GM23338 (cell line): ENCODE data around the gene LRRC27. TPM values are rescaled to one million over a fixed set of nuclear protein-coding genes. Genes with fewer than 3 reads are reported as not detected.

Experiments
- ATAC-seq: fragments of 200-7000 bp; cut with Tn5 transposase; 3 replicates; pipeline ENCODE4 v1.9.1; 2020
- DNase-seq: peaks from one replicate; pipeline ENCODE4 v3.0.0-alpha.2; 2015; ENCODE audit warnings: low spot score
- H2AFZ ChIP-seq: fragments of 200-600 bp; sonication (generic); 2 replicates; pipeline ENCODE4 v1.8.0; 2016; ENCODE audit warnings: antibody characterized with exemption, mild to moderate bottlenecking, moderate library complexity
- H3F3A ChIP-seq: fragments of 200-600 bp; sonication (generic); replicated peaks from 2 replicates; pipeline ENCODE4 v1.8.0; 2017; ENCODE audit warnings: antibody characterized with exemption, mixed run types, low read depth
- H3K27ac ChIP-seq: fragments of 200-600 bp; sonication (generic); 2 replicates; pipeline ENCODE4 v1.6.1; 2016; ENCODE audit warnings: low read depth
- H3K27me3 ChIP-seq: fragments of 200-600 bp; sonication (generic); 2 replicates; pipeline ENCODE4 v1.8.0; 2016; ENCODE audit warnings: mild to moderate bottlenecking, mixed run types, moderate library complexity; ENCODE audit not compliant: insufficient read depth
- H3K36me3 ChIP-seq: fragments of 200-600 bp; sonication (generic); 2 replicates; pipeline ENCODE4 v1.8.0; 2016; ENCODE audit warnings: mild to moderate bottlenecking; ENCODE audit not compliant: insufficient read depth
- H3K4me1 ChIP-seq: fragments of 200-600 bp; sonication (generic); 2 replicates; pipeline ENCODE4 v1.8.0; 2016; ENCODE audit warnings: mild to moderate bottlenecking, moderate library complexity; ENCODE audit not compliant: insufficient read depth
- H3K4me2 ChIP-seq: fragments of 200-600 bp; sonication (generic); 2 replicates; pipeline ENCODE4 v1.7.1; 2017; ENCODE audit warnings: mixed run types
- H3K4me3 ChIP-seq: fragments of 200-600 bp; sonication (generic); 2 replicates; pipeline ENCODE4 v1.6.1; 2016; ENCODE audit warnings: mixed run types
- H3K79me2 ChIP-seq: fragments of 200-600 bp; sonication (generic); replicated peaks from 2 replicates; pipeline ENCODE4 v1.8.0; 2017; ENCODE audit warnings: mild to moderate bottlenecking; ENCODE audit not compliant: insufficient read depth
- H3K9me2 ChIP-seq: fragments of 200-600 bp; sonication (generic); 2 replicates; pipeline ENCODE4 v1.8.0; 2017; ENCODE audit not compliant: insufficient read depth
- H4K20me1 ChIP-seq: fragments of 200-600 bp; sonication (generic); replicated peaks from 2 replicates; pipeline ENCODE4 v1.8.0; 2017; ENCODE audit warnings: mild to moderate bottlenecking; ENCODE audit not compliant: insufficient read depth
- H3K27ac Mint-ChIP-seq: 2 replicates; pipeline ENCODE4 v1.8.0; 2020; ENCODE audit warnings: inconsistent platforms, mild to moderate bottlenecking, moderate library complexity, mixed read lengths
- H3K27me3 Mint-ChIP-seq: 3 replicates; pipeline ENCODE4 v1.8.0; 2022; ENCODE audit warnings: low read depth, mild to moderate bottlenecking, moderate library complexity, mixed read lengths, inconsistent platforms; ENCODE audit not compliant: insufficient read depth, poor library complexity
- H3K36me3 Mint-ChIP-seq: 3 replicates; pipeline ENCODE4 v1.8.0; 2021; ENCODE audit warnings: low read depth, mild to moderate bottlenecking, inconsistent platforms, moderate library complexity, mixed read lengths
- H3K4me1 Mint-ChIP-seq: 3 replicates; pipeline ENCODE4 v1.8.0; 2020; ENCODE audit warnings: mild to moderate bottlenecking, inconsistent platforms, mixed read lengths
- H3K4me3 Mint-ChIP-seq: 3 replicates; pipeline ENCODE4 v1.8.0; 2021; ENCODE audit warnings: moderate library complexity, mild to moderate bottlenecking, inconsistent platforms, mixed read lengths
- H3K9me3 Mint-ChIP-seq: 3 replicates; pipeline ENCODE4 v1.8.0; 2020; ENCODE audit warnings: moderate library complexity, mild to moderate bottlenecking, inconsistent platforms, mixed read lengths
- CREB1 ChIP-seq: fragments of 250-450 bp; sonication (Bioruptor Pico); IDR thresholded peaks from 2 replicates; pipeline ENCODE4 v1.5.0; 2020; ENCODE audit warnings: low read depth, mild to moderate bottlenecking, moderate library complexity
- CTCF ChIP-seq, 2 experiments: fragments of 200-600 bp in 1 of 2; sonication (generic) in 1 of 2; conservative IDR thresholded peaks; 2 replicates each; pipeline versions ENCODE4 v1.5.1 to v1.6.1; 2016 to 2017; ENCODE audit warnings: antibody characterized with exemption in 2 of 2, low read depth in 2 of 2, mild to moderate bottlenecking in 2 of 2, moderate library complexity in 1 of 2
- ETS1 ChIP-seq: IDR thresholded peaks from 2 replicates; pipeline ENCODE4 v1.6.1; 2016; ENCODE audit warnings: antibody characterized with exemption
- EZH2 ChIP-seq: fragments of 200-600 bp; sonication (generic); IDR thresholded peaks from one replicate; pipeline ENCODE4 v1.8.0; 2017; ENCODE audit warnings: antibody characterized with exemption, mild to moderate bottlenecking, low read depth; ENCODE audit not compliant: unreplicated experiment
- EZH2phosphoT487 ChIP-seq: fragments of 200-600 bp; sonication (generic); IDR thresholded peaks from one replicate; pipeline ENCODE4 v1.8.1; 2018; ENCODE audit warnings: antibody characterized with exemption; ENCODE audit not compliant: unreplicated experiment
- JUNB ChIP-seq: IDR thresholded peaks from one replicate; pipeline ENCODE4 v1.6.1; 2016; ENCODE audit warnings: antibody characterized with exemption; ENCODE audit not compliant: unreplicated experiment
- NANOG ChIP-seq: IDR thresholded peaks from 2 replicates; pipeline ENCODE4 v1.6.1; 2016; ENCODE audit warnings: antibody characterized with exemption, borderline replicate concordance
- POLR2AphosphoS5 ChIP-seq: IDR thresholded peaks from 2 replicates; pipeline ENCODE4 v1.6.1; 2016; ENCODE audit warnings: antibody characterized with exemption, low read depth
- REST ChIP-seq: IDR thresholded peaks from one replicate; pipeline ENCODE4 v1.6.1; 2018; ENCODE audit warnings: antibody characterized with exemption; ENCODE audit not compliant: unreplicated experiment
- STAT1 ChIP-seq: IDR thresholded peaks from one replicate; pipeline ENCODE4 v1.6.1; 2016; ENCODE audit warnings: antibody characterized with exemption; ENCODE audit not compliant: unreplicated experiment
- ZNF114 ChIP-seq: fragments of 250-450 bp; sonication (Bioruptor Pico); IDR thresholded peaks from 2 replicates; pipeline ENCODE4 v1.5.0; 2020; ENCODE audit warnings: mild to moderate bottlenecking, moderate library complexity
- ZNF331 ChIP-seq: fragments of 250-450 bp; sonication (Bioruptor Pico); IDR thresholded peaks from 2 replicates; pipeline ENCODE4 v1.5.0; 2020; ENCODE audit warnings: low read depth, mild to moderate bottlenecking, moderate library complexity
- ZNF462 ChIP-seq: fragments of 250-450 bp; sonication (Bioruptor Pico); IDR thresholded peaks from 2 replicates; pipeline ENCODE4 v1.5.0; 2020; ENCODE audit warnings: mild to moderate bottlenecking, moderate library complexity
- polyA plus RNA-seq: library from polyadenylated mRNA; unstranded; fragments of >200 nt; fragmentation: Nextera tagmentation; extraction: Ambion mirVana; gene quantifications from 2 replicates; pipeline ENCODE4 v1.2.1, GENCODE V29; 2016
- total RNA-seq: library from RNA; depleted of rRNA; stranded (reverse); fragments of >200 nt; shearing (Covaris generic); gene quantifications from 2 replicates; pipeline ENCODE4 v1.2.3, GENCODE V29; 2014

LRRC27 gene
- total and polyA plus RNA-seq, 2 experiments from 2014 or later: 2.9 to 3.5 TPM

- Histone ChIP-seq H3K4me2 (no peak overlapping the region), H2AFZ (no peak overlapping the region), H3K4me1 (peaks cover 25% of the 10 kb centered on the region; the same call in 1 of the 2 replicates), H3K27me3 (no peaks in the 10 kb centered on the region), H3F3A (0 out of 2 replicates have a peak, but pooled peaks cover 6% of the 10 kb centered on the region), H3K4me3 (no peak overlapping the region), H3K9me2 (no peaks in the 10 kb centered on the region), H4K20me1 (no peaks in the 10 kb centered on the region), H3K27ac (peak overlapping the region; percentile 66; the same call in 1 of the 2 replicates), H3K36me3 (no peaks in the 10 kb centered on the region), H3K79me2 (no peaks in the 10 kb centered on the region)
- Mint-ChIP-seq H3K27me3 (peaks cover 14% of the 10 kb centered on the region), H3K36me3 (peaks cover 11% of the 10 kb centered on the region), H3K4me1 (peaks cover 34% of the 10 kb centered on the region), H3K27ac (peak overlapping the region; percentile 99), H3K4me3 (no peak overlapping the region), H3K9me3 (peaks cover 2% of the 10 kb centered on the region; the same call in 1 of the 3 replicates)
- ATAC-seq: no peak
- TF ChIP-seq CTCF (conservative IDR thresholded peaks at IDR 0.05; ENCODE audit: low read depth in 2 of 2): no peak
- TF ChIP-seq ZNF331 (CRISPR knock-in tag): no peak
- no peak for TF ChIP-seq NANOG
- TF ChIP-seq ZNF114 (CRISPR knock-in tag): no peak
- TF ChIP-seq ZNF462 (CRISPR knock-in tag): no peak
- no peak for TF ChIP-seq EZH2phosphoT487
- TF ChIP-seq REST: no peak
- no peak for TF ChIP-seq EZH2
- TF ChIP-seq CREB1 (CRISPR knock-in tag): no peak
- TF ChIP-seq JUNB: no peak
- TF ChIP-seq POLR2AphosphoS5: no peak
- no peak for TF ChIP-seq ETS1
- no peak for TF ChIP-seq STAT1
- DNase-seq: no peak
These were observed 74.8 kb downstream of the LRRC27 start for GRCh38 chr10:132406750-132407149.
